Activated T-helper 17 cell treated with anti-CD3 and anti-CD28 coated beads, Interleukin-2, amount 50 U/mL, for 72 hours (primary cell): ENCODE measurements around the gene PROP1. TPM values are rescaled to one million over a fixed set of nuclear protein-coding genes. Genes with fewer than 3 reads are reported as not detected.
"Not testable (repeated sequence)": the region's sequence is repeated elsewhere in the genome, so short reads cannot be mapped to it uniquely, and the experiment has no call there.

Experiments
- ATAC-seq: fragments of 150-1000 bp; cut with Tn5 transposase; replicated peaks from 2 replicates; pipeline ENCODE4 v1.10.0; 2021; ENCODE audit warnings: mild to moderate bottlenecking, moderate library complexity
- H3K27ac Mint-ChIP-seq: one replicate; pipeline ENCODE4 v1.8.0; 2022; ENCODE audit warnings: mixed read lengths
- H3K27me3 Mint-ChIP-seq: one replicate; pipeline ENCODE4 v1.8.0; 2022; ENCODE audit warnings: mixed read lengths
- H3K36me3 Mint-ChIP-seq: one replicate; pipeline ENCODE4 v1.8.0; 2022; ENCODE audit warnings: low read depth, mild to moderate bottlenecking, mixed read lengths
- H3K4me1 Mint-ChIP-seq: one replicate; pipeline ENCODE4 v1.8.0; 2022; ENCODE audit warnings: mixed read lengths
- H3K4me3 Mint-ChIP-seq: one replicate; pipeline ENCODE4 v1.8.0; 2022; ENCODE audit warnings: mild to moderate bottlenecking, mixed read lengths
- H3K9me3 Mint-ChIP-seq: one replicate; pipeline ENCODE4 v1.8.0; 2022; ENCODE audit warnings: mixed read lengths
- total RNA-seq, 2 donors: library from RNA; stranded (reverse); gene quantifications; one replicate each; pipeline ENCODE4 v1.2.3, GENCODE V29; 2022

PROP1 gene
- not detected for total RNA-seq

DNA sequence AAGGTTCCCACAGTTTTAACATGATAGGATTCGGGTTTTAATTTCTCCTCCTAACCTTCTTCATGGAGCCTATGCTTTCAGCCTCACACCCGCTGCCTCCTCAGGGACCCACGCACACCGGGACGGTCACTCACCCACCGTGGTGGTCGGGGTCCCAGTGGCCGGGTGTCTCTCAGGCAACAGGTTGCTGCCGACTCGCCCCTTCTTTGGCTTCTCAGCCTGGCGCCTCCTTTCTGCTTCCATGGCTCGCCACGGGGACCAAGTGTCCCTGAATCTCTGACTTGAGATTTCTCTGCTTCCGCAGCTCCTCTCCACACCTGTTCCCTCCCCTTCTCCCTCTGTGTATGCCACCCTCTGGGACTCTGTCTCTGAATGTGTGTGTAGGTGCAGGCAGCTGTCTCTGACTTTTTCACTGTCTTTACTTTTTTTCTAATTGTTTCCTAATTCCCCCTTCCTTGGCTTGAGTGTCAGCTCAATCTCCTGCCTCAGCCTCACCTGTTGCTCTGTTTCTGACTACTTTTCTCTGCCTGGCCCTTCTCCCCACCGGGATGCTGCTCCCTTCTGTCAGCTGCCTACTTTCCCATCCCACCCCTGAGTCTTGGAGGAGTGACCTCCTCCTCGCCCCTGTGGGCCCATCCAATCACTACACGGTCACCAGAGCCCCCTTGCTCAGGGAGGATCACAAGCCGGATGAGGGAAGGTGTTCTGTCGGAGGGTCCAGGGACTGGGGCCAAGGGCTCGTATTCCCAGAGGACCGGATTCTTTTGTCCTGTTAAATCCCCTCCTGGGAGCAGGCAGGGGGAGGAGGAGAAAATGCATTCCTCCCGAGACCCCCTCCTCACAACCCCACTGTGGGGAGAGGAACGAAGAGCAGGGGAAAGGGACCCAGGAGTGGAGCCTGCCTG is at the start of gene PROP1:
Gene PROP1 (minus strand): TSS at position 552 of the 905 bp plus-strand sequence. CDS start 309 bp downstream, at position 243.
- Mint-ChIP-seq H3K27me3 (peaks cover 22% of the 10 kb centered on the region), H3K36me3 (no peaks in the 10 kb centered on the region), H3K4me1 (no peaks in the 10 kb centered on the region), H3K9me3 (no peaks in the 10 kb centered on the region), H3K27ac (peak within 1 kb of the TSS; percentile 31), H3K4me3 (no peak within 1 kb of the TSS)
- ATAC-seq = no peak

DNA sequence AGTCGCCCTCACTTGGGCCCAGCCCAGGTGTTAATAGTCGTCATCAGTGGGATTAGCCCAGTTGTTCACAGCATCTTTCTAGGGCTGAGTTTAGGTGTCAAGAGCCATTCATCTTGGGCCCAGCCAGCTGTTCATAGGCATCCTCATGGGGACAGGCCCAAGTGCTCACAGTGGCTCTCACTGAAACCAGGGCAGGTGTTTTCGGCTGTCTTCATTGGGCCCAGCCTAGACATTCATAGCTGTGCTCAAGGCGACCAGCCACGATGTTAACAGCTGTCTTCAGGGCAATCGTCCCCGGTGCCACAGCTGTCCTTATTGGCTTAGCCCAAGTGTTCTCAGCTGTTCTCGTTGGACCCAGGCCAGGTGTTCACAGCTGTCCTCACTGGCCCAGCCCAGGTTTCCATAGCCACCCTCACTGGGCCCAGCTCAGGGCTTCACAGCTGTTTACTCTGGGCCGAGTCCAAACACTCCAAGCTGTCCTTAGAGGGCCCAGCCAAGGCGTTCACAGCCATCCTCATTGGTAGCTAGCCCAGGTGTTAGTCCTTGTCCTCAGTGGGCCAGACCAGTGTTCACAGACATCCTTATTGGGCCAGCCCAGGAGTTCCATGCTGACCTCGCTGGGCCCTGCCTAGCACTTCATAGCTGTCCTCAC is 23.5 kb upstream of the PROP1 start:
- ATAC-seq, H3K36me3 Mint-ChIP-seq, H3K27me3 Mint-ChIP-seq, H3K4me1 Mint-ChIP-seq, H3K27ac Mint-ChIP-seq, H3K9me3 Mint-ChIP-seq, H3K4me3 Mint-ChIP-seq: not testable (repeated sequence)

DNA sequence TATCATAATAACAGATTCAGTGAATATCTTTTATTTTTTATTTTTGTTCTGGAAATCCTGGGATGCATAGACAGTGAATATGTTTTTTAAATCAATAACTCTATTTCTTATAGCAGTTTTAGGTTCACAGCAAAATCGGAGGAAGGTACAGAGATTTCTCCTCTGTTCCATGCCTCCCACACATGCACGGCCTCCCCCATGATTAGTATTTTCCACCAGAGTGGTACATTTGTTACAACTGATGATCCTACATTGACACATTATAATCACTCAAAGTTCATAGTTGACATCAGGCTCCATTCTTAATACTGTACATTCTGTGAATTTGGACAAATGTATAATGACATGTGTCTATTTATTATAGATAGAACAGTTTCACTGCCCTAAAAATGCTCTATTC is 16.7 kb upstream of the PROP1 start:
- not testable (repeated sequence) for H3K27ac Mint-ChIP-seq, H3K36me3 Mint-ChIP-seq, H3K4me3 Mint-ChIP-seq, H3K4me1 Mint-ChIP-seq, H3K27me3 Mint-ChIP-seq, H3K9me3 Mint-ChIP-seq
- peak; percentile 23 for ATAC-seq

DNA sequence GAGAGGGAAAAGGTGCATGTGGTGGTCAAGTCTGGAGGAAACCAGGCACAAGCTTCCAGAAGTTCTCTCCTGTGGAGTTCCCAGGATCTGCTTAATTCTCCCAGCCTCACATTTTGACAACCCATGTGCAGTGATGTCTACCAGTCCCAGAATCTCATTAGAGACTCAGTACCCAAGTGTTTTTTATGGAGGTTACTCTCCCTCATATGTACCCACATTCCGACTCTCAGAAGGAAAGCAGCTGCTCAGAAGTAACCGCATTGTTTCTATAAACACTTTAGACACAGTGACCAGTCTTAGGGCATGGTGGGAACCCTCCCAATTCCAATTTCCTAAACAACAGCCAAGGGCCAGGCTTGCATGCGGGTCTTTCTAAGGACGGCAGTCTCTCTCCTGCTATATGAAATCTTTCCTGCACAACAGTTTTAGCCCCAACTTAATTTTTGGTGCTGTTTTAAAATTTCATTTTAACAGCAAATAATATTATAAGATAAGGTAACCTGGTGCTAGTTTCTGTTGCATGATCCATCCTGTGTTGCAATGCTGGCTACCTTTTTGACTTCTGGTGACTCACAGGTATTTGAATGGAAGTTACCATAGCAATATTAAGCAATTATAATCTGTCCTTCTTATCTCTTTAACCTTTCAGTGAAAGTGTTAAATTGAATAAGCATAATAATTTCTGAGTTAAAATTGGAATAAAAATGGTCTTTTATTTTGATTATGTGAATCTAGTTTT is 15.9 kb upstream of the PROP1 start:
- not testable (repeated sequence) for H3K4me3 Mint-ChIP-seq, H3K9me3 Mint-ChIP-seq, H3K36me3 Mint-ChIP-seq, H3K27me3 Mint-ChIP-seq, H3K4me1 Mint-ChIP-seq, H3K27ac Mint-ChIP-seq
- peak; percentile 46 for ATAC-seq

GRCh38 chr5:178007272-178007671 is 11.2 kb upstream of the PROP1 start:
- H3K27ac Mint-ChIP-seq, H3K27me3 Mint-ChIP-seq, ATAC-seq, H3K9me3 Mint-ChIP-seq, H3K36me3 Mint-ChIP-seq, H3K4me1 Mint-ChIP-seq: not testable (repeated sequence)
- peak overlapping the region; percentile 20 for H3K4me3 Mint-ChIP-seq

GRCh38 chr5:178006536-178007231 is 10.6 kb upstream of the PROP1 start:
- H3K9me3 Mint-ChIP-seq, H3K36me3 Mint-ChIP-seq, H3K27ac Mint-ChIP-seq, H3K27me3 Mint-ChIP-seq, H3K4me1 Mint-ChIP-seq: not testable (repeated sequence)
- H3K4me3 Mint-ChIP-seq = peak overlapping the region; percentile 20
- ATAC-seq = peak; percentile 97

DNA sequence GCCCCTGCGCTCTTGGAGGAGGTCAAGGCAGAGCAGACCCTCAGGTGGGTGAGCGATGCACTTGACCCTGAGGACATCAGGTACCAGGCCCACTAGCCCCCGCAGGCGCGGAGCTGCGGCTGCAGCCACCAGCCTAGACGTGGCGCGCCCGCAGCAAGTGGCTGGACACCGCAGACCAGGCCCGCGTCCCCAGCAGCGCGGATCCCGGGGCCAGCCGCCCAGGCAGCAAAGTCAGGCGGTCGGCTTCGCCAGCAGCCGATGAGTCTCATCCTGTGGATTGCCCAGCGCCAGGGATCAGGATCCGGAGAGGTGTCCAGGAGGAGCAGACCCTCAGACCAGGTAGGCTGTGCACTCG is 10.1 kb upstream of the PROP1 start:
- H3K27ac Mint-ChIP-seq, H3K36me3 Mint-ChIP-seq, H3K27me3 Mint-ChIP-seq, H3K9me3 Mint-ChIP-seq, H3K4me1 Mint-ChIP-seq: not testable (repeated sequence)
- ATAC-seq = peak; percentile 67
- H3K4me3 Mint-ChIP-seq = peak overlapping the region; percentile 50

DNA sequence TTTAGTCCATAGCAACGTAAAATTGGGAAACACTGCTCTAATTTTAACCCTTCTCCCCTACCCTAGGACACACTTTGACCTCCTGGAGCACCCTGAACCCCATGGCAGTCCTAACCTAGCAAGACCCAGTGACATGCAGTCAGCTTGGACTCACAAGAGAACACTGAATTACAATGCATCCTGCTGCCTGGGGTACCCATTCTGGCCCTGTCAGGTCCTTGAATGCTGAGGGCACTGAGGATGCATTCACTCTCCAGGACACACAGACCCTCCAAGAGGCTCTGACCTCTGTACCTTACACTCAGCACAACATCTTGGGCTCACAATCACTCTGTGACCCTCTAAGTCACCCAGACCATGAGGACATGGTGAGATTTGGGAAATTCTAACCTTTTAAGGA is 1.8 kb upstream of the PROP1 start:
- no peak for ATAC-seq
- Mint-ChIP-seq H3K27ac (no peak overlapping the region), H3K27me3 (peaks cover 20% of the 10 kb centered on the region), H3K4me1 (no peaks in the 10 kb centered on the region), H3K36me3 (no peaks in the 10 kb centered on the region), H3K4me3 (no peak overlapping the region), H3K9me3 (no peaks in the 10 kb centered on the region)

DNA sequence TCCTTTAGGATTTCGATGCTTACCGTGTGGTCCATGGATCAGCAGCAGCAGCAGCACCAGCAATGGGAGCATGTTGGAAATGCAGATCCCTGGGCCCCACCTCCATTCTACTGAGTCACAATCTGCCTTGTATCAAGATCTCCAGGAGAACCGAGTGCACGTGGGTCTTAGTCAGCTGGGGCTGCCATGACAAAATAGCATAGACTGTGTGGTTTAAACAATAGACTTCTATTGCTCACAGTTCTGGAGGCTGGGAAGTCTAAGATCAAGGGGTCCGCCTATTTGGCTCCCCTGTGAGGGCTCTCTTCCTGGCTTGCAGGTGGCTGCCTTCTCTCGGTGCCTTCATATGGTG is 1.3 kb upstream of the PROP1 start:
- Mint-ChIP-seq H3K36me3 (no peaks in the 10 kb centered on the region), H3K4me3 (no peak overlapping the region), H3K4me1 (no peaks in the 10 kb centered on the region), H3K27me3 (peaks cover 22% of the 10 kb centered on the region), H3K9me3 (no peaks in the 10 kb centered on the region), H3K27ac (no peak overlapping the region)
- peak; percentile 44 for ATAC-seq

- no peaks in the 10 kb centered on the region for H3K9me3 Mint-ChIP-seq
Measured at GRCh38 chr5:177996660-177997318, 747 bp upstream of the PROP1 start.

GRCh38 chr5:177994561-177995190 is 1.4 kb downstream of the PROP1 start:
- Mint-ChIP-seq H3K36me3 (no peaks in the 10 kb centered on the region), H3K27me3 (peaks cover 18% of the 10 kb centered on the region), H3K4me3 (no peak overlapping the region), H3K9me3 (no peaks in the 10 kb centered on the region), H3K27ac (no peak overlapping the region), H3K4me1 (no peaks in the 10 kb centered on the region)
- ATAC-seq = no peak

More at GRCh38 chr5:177996660-177997318, 747 bp upstream of the PROP1 start:
- Mint-ChIP-seq H3K4me3 (no peak overlapping the region), H3K36me3 (no peaks in the 10 kb centered on the region), H3K27ac (no peak overlapping the region), H3K4me1 (no peaks in the 10 kb centered on the region), H3K27me3 (peaks cover 19% of the 10 kb centered on the region)
- peak; percentile 7 for ATAC-seq

- Mint-ChIP-seq H3K27ac (no peak overlapping the region), H3K9me3 (no peaks in the 10 kb centered on the region), H3K4me1 (no peaks in the 10 kb centered on the region), H3K27me3 (peaks cover 19% of the 10 kb centered on the region), H3K4me3 (no peak overlapping the region), H3K36me3 (no peaks in the 10 kb centered on the region)
- no peak for ATAC-seq
Measured at GRCh38 chr5:177994063-177994462, 2.0 kb downstream of the PROP1 start.

GRCh38 chr5:177992466-177992865 is 3.6 kb downstream of the PROP1 start:
- no peak overlapping the region for H3K27ac Mint-ChIP-seq
- no peak for ATAC-seq
- H3K4me3 Mint-ChIP-seq = no peak overlapping the region
- H3K9me3 Mint-ChIP-seq = no peaks in the 10 kb centered on the region
- peaks cover 23% of the 10 kb centered on the region for H3K27me3 Mint-ChIP-seq
- no peaks in the 10 kb centered on the region for H3K36me3 Mint-ChIP-seq
- H3K4me1 Mint-ChIP-seq = no peaks in the 10 kb centered on the region
